ENCODE measurements around the gene SLC13A1.
"Not testable (repeated sequence)": the region's sequence is repeated elsewhere in the genome, so short reads cannot be mapped to it uniquely, and the experiment has no call there.

SLC13A1 gene

DNA sequence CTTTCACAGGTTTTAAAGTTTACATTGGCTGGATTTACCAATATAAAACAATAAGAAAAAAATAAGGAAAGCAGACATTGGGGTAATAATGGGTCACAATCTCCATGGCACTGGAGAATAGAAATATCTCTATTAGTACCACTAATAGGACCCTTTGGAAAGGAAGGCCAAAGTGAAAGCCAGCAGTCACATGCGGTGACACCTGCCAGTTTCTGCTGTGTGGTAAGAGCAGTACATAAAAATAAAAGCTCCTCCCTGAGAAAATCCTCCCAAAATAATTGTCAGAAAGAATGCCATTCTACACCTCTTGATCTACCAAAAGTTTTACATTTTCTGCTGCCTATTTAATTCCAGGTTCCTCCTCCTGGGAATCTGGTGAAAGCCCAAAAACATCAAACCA lies 30.4 kb upstream of the SLC13A1 start (continued):
- TF ChIP-seq ATF2 (tag by site-specific recombination; IDR thresholded peaks at IDR 0.05; ENCODE audit: low read depth), result no peak
- TF ChIP-seq ZNF530 (tag by site-specific recombination; IDR thresholded peaks at IDR 0.05; ENCODE audit: low read depth), result no peak
- no peak for TF ChIP-seq PRDM1 (tag by site-specific recombination; IDR thresholded peaks at IDR 0.05)
- TF ChIP-seq ZNF830 (tag by site-specific recombination; IDR thresholded peaks at IDR 0.05; ENCODE audit: low read depth), result no peak
- TF ChIP-seq ZSCAN16 (tag by site-specific recombination; IDR thresholded peaks at IDR 0.05), result no peak
- no peak for TF ChIP-seq TCF7L2 (IDR thresholded peaks at IDR 0.05; ENCODE audit: borderline replicate concordance, low read depth, low read length)
- TF ChIP-seq ZNF791 (tag by site-specific recombination; IDR thresholded peaks at IDR 0.05), result no peak
- TF ChIP-seq ZNF549 (tag by site-specific recombination; IDR thresholded peaks at IDR 0.05), result no peak

GRCh38 chr7:123229426-123229825 lies 29.7 kb upstream of the SLC13A1 start:
- Histone ChIP-seq H3K9me3 (ENCODE audit: control insufficient read depth, insufficient read depth, low read depth, low read length) (no peaks in the 10 kb centered on the region), H3K4me3 (ENCODE audit: low read depth, low read length) (no peak overlapping the region), H3K36me3 (ENCODE audit: control insufficient read depth in 2 of 2, insufficient read depth in 1 of 2, low read length in 2 of 2) (no peaks in the 10 kb centered on the region), H3K4me1 (ENCODE audit: control insufficient read depth, insufficient read depth, low read length) (no peaks in the 10 kb centered on the region; the same call in 1 of the 2 replicates), H3K27ac (ENCODE audit: extremely low read depth, low read depth, low read length) (no peak overlapping the region)
- ChIA-PET POLR2A (no interaction called here), CTCF (interaction anchor here (0.9 kb wide), 1 partner anchor 15 kb away, joined by 7 read pairs; no protein-coding TSS in a partner anchor)
- TF ChIP-seq ZNF768 (tag by site-specific recombination; IDR thresholded peaks at IDR 0.05) (no peak), PRDM6 (tag by site-specific recombination; IDR thresholded peaks at IDR 0.05) (no peak), ATF2 (tag by site-specific recombination; IDR thresholded peaks at IDR 0.05; ENCODE audit: low read depth) (0 out of 2 replicates have a peak, but pooled peaks have one; percentile 20), ZNF221 (tag by site-specific recombination; IDR thresholded peaks at IDR 0.05; ENCODE audit: borderline replicate concordance) (no peak)

- H3K4me1 ChIP-seq (ENCODE audit: control insufficient read depth, insufficient read depth, low read length); H3K4me3 ChIP-seq (ENCODE audit: low read depth, low read length); H3K36me3 ChIP-seq (ENCODE audit: control insufficient read depth in 2 of 2, insufficient read depth in 1 of 2, low read length in 2 of 2); H3K27ac ChIP-seq (ENCODE audit: extremely low read depth, low read depth, low read length); CTCF ChIA-PET; H3K9me3 ChIP-seq (ENCODE audit: control insufficient read depth, insufficient read depth, low read depth, low read length); POLR2A ChIA-PET: not testable (repeated sequence)
Observed at GRCh38 chr7:123227666-123228065, 27.9 kb upstream of the SLC13A1 start.

DNA sequence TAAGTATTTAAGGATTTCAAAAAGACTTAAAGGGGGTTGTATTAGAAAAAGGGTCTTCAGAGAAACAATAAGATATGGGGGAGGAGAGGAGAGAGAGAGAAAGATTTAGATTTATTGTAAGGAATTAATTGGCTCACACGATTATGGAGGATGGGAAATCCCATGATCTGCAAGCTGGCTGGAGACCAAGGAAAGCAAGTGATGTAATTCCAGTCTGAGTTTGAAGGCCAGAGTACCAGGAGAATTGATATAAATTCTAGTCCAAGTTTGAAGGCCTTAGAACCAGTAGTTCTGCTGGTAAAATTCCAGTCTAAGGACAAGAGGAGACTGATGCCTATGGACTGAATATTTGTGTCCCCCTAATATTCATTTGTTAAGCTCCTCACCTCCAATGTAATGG lies 20.6 kb upstream of the SLC13A1 start:
- Histone ChIP-seq H3K36me3 (ENCODE audit: control insufficient read depth in 2 of 2, insufficient read depth in 1 of 2, low read length in 2 of 2) (no peaks in the 10 kb centered on the region), H3K9me3 (ENCODE audit: control insufficient read depth, insufficient read depth, low read depth, low read length) (no peaks in the 10 kb centered on the region), H3K4me3 (ENCODE audit: low read depth, low read length) (no peak overlapping the region), H3K27ac (ENCODE audit: extremely low read depth, low read depth, low read length) (no peak overlapping the region), H3K4me1 (ENCODE audit: control insufficient read depth, insufficient read depth, low read length) (no peaks in the 10 kb centered on the region)
- POLR2A ChIA-PET, result no interaction called here
- CTCF ChIA-PET, result interaction anchor here (0.7 to 2.3 kb wide), 3 partner anchors 11 to 147 kb away, joined by 3 to 8 read pairs (median 7); no protein-coding TSS in a partner anchor
- TF ChIP-seq ZNF837 (tag by site-specific recombination; IDR thresholded peaks at IDR 0.05), result no peak
- TF ChIP-seq ZNF221 (tag by site-specific recombination; IDR thresholded peaks at IDR 0.05; ENCODE audit: borderline replicate concordance), result no peak
- TF ChIP-seq ZNF785 (tag by site-specific recombination; IDR thresholded peaks at IDR 0.05), result no peak
- TF ChIP-seq ZNF658 (tag by site-specific recombination; IDR thresholded peaks at IDR 0.05), result no peak
- TF ChIP-seq ZNF555 (tag by site-specific recombination; conservative IDR thresholded peaks at IDR 0.05), result no peak
- no peak for TF ChIP-seq TCF7L2 (IDR thresholded peaks at IDR 0.05; ENCODE audit: borderline replicate concordance, low read depth, low read length)
- TF ChIP-seq ZNF394 (tag by site-specific recombination; IDR thresholded peaks at IDR 0.05; ENCODE audit: borderline replicate concordance), result no peak
- TF ChIP-seq ZNF2 (tag by site-specific recombination; IDR thresholded peaks at IDR 0.05), result no peak
- no peak for TF ChIP-seq ZNF311 (tag by site-specific recombination; IDR thresholded peaks at IDR 0.05; ENCODE audit: borderline replicate concordance)
- TF ChIP-seq ZNF174 (tag by site-specific recombination; IDR thresholded peaks at IDR 0.05), result no peak
- TF ChIP-seq ZBTB20 (tag by site-specific recombination; IDR thresholded peaks at IDR 0.05), result no peak
- no peak for TF ChIP-seq ZNF701 (tag by site-specific recombination; IDR thresholded peaks at IDR 0.05)
- no peak for TF ChIP-seq ZBTB6 (tag by site-specific recombination; IDR thresholded peaks at IDR 0.05)
- TF ChIP-seq PBX3 (CRISPR knock-in tag; IDR thresholded peaks at IDR 0.05), result no peak
